ENCODE results near the gene SPATA16.

DNA sequence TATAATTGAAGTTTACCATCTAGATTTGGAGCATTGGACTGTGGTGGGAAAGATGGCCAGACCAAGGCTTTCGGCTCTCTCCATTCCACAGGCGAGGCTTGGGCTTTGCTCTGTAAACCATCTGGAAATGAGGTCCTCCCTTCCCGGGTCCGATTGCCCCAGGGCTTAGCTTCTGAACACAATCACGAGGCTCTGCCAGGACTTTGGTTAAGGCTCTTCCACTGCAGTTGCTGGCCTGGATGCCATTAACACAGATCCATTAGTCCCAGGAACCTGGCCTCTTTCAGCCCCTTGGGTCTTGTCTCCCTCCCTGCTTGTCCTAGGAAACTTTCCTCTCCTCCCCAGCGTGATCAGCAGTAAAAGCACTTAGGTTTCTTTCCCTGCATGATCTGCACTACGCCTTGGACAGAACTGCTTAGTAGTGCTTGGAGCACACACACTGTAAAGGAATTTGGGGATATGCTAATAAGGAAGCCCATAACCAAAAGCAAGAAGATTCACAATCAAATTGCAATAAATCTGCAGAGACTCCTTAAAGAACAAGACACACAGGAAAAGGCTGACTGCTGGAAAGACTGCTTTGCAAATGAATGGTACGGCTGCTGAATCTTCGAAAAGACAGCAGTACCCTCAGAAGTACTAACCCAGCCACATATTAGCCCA, 236.2 kb downstream of the SPATA16 start:
- TF ChIP-seq, protein P1, sequence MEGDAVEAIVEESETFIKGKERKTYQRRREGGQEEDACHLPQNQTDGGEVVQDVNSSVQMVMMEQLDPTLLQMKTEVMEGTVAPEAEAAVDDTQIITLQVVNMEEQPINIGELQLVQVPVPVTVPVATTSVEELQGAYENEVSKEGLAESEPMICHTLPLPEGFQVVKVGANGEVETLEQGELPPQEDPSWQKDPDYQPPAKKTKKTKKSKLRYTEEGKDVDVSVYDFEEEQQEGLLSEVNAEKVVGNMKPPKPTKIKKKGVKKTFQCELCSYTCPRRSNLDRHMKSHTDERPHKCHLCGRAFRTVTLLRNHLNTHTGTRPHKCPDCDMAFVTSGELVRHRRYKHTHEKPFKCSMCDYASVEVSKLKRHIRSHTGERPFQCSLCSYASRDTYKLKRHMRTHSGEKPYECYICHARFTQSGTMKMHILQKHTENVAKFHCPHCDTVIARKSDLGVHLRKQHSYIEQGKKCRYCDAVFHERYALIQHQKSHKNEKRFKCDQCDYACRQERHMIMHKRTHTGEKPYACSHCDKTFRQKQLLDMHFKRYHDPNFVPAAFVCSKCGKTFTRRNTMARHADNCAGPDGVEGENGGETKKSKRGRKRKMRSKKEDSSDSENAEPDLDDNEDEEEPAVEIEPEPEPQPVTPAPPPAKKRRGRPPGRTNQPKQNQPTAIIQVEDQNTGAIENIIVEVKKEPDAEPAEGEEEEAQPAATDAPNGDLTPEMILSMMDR (conservative IDR thresholded peaks at IDR 0.05; ENCODE audit: low read depth in 2 of 2), result no peak
- TF ChIP-seq POLR2AphosphoS5 (IDR thresholded peaks at IDR 0.05; ENCODE audit: low read depth) (no peak), JUNB (IDR thresholded peaks at IDR 0.05; ENCODE audit: unreplicated experiment) (no peak), EZH2 (IDR thresholded peaks at IDR 0.05; ENCODE audit: low read depth, unreplicated experiment) (no peak)
- TF ChIP-seq, protein P2, sequence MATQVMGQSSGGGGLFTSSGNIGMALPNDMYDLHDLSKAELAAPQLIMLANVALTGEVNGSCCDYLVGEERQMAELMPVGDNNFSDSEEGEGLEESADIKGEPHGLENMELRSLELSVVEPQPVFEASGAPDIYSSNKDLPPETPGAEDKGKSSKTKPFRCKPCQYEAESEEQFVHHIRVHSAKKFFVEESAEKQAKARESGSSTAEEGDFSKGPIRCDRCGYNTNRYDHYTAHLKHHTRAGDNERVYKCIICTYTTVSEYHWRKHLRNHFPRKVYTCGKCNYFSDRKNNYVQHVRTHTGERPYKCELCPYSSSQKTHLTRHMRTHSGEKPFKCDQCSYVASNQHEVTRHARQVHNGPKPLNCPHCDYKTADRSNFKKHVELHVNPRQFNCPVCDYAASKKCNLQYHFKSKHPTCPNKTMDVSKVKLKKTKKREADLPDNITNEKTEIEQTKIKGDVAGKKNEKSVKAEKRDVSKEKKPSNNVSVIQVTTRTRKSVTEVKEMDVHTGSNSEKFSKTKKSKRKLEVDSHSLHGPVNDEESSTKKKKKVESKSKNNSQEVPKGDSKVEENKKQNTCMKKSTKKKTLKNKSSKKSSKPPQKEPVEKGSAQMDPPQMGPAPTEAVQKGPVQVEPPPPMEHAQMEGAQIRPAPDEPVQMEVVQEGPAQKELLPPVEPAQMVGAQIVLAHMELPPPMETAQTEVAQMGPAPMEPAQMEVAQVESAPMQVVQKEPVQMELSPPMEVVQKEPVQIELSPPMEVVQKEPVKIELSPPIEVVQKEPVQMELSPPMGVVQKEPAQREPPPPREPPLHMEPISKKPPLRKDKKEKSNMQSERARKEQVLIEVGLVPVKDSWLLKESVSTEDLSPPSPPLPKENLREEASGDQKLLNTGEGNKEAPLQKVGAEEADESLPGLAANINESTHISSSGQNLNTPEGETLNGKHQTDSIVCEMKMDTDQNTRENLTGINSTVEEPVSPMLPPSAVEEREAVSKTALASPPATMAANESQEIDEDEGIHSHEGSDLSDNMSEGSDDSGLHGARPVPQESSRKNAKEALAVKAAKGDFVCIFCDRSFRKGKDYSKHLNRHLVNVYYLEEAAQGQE (IDR thresholded peaks at IDR 0.05; ENCODE audit: unreplicated experiment), result no peak
